WTC11 (cell line): ENCODE results near the gene RPS6KB2.

Experiments used
- ATF1 ChIP-seq: sonication (generic); formaldehyde crosslinking; IDR thresholded peaks from 2 replicates; pipeline ENCODE4 v1.8.1; 2023; ENCODE audit warnings: mild to moderate bottlenecking, moderate library complexity, missing genetic modification reagents
- NR2C2 ChIP-seq: sonication (generic); formaldehyde crosslinking; IDR thresholded peaks from 2 replicates; pipeline ENCODE4 v1.8.0; 2022; ENCODE audit warnings: mild to moderate bottlenecking, missing genetic modification reagents
- ZNF121 ChIP-seq: sonication (generic); formaldehyde crosslinking; IDR thresholded peaks from 2 replicates; pipeline ENCODE4 v1.8.0; 2023; ENCODE audit warnings: missing genetic modification reagents
- ZNF263 ChIP-seq: sonication (generic); formaldehyde crosslinking; IDR thresholded peaks from 2 replicates; pipeline ENCODE4 v1.8.1; 2022; ENCODE audit warnings: low read depth, mild to moderate bottlenecking, moderate library complexity, missing genetic modification reagents
- TF ChIP-seq, protein P1 (sequence below): fragments of 200-600 bp; IDR thresholded peaks from 2 replicates; pipeline ENCODE4 v1.8.0; 2022; ENCODE audit warnings: antibody characterized with exemption
- TF ChIP-seq, protein P2 (sequence below): sonication (generic); formaldehyde crosslinking; IDR thresholded peaks from 2 replicates; pipeline ENCODE4 v1.8.0; 2022; ENCODE audit warnings: mild to moderate bottlenecking, missing genetic modification reagents
- TF ChIP-seq, protein P3 (sequence below): sonication (generic); formaldehyde crosslinking; IDR thresholded peaks from 2 replicates; pipeline ENCODE4 v1.8.1; 2023; ENCODE audit warnings: mild to moderate bottlenecking, missing genetic modification reagents, moderate library complexity
- TF ChIP-seq, protein P4 (sequence below): sonication (generic); formaldehyde crosslinking; conservative IDR thresholded peaks from 2 replicates; pipeline ENCODE4 v1.8.1; 2023; ENCODE audit warnings: mild to moderate bottlenecking, low read depth, missing genetic modification reagents, moderate library complexity

DNA sequence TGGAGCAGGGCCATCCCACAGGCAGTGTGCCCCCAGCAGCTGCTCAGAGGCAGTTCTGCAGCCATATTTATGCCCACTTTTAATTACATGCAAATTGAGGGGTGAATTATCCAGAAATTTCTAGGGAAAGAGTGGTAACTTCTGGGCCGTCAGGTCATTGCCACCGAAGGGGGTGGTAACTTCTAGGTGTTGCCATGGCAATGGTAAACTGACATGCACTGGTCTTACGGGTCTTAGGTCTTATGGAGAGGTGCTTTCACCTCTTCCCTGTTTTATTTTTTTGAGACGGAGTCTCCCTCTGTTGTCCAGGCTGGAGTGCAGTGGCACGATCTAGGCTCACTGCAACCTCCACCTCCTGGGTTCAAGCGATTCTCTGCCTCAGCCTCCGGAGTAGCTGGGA lies 44.6 kb downstream of the RPS6KB2 start:
- TF ChIP-seq, protein P1, sequence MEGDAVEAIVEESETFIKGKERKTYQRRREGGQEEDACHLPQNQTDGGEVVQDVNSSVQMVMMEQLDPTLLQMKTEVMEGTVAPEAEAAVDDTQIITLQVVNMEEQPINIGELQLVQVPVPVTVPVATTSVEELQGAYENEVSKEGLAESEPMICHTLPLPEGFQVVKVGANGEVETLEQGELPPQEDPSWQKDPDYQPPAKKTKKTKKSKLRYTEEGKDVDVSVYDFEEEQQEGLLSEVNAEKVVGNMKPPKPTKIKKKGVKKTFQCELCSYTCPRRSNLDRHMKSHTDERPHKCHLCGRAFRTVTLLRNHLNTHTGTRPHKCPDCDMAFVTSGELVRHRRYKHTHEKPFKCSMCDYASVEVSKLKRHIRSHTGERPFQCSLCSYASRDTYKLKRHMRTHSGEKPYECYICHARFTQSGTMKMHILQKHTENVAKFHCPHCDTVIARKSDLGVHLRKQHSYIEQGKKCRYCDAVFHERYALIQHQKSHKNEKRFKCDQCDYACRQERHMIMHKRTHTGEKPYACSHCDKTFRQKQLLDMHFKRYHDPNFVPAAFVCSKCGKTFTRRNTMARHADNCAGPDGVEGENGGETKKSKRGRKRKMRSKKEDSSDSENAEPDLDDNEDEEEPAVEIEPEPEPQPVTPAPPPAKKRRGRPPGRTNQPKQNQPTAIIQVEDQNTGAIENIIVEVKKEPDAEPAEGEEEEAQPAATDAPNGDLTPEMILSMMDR: no peak
- TF ChIP-seq NR2C2 (CRISPR knock-in tag) (no peak), ZNF263 (CRISPR knock-in tag) (no peak), ATF1 (CRISPR knock-in tag) (no peak), ZNF121 (CRISPR knock-in tag) (no peak)
- TF ChIP-seq, protein P2, sequence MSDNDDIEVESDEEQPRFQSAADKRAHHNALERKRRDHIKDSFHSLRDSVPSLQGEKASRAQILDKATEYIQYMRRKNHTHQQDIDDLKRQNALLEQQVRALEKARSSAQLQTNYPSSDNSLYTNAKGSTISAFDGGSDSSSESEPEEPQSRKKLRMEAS: no peak
- TF ChIP-seq, protein P3, sequence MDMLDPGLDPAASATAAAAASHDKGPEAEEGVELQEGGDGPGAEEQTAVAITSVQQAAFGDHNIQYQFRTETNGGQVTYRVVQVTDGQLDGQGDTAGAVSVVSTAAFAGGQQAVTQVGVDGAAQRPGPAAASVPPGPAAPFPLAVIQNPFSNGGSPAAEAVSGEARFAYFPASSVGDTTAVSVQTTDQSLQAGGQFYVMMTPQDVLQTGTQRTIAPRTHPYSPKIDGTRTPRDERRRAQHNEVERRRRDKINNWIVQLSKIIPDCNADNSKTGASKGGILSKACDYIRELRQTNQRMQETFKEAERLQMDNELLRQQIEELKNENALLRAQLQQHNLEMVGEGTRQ: no peak
- TF ChIP-seq, protein P4, sequence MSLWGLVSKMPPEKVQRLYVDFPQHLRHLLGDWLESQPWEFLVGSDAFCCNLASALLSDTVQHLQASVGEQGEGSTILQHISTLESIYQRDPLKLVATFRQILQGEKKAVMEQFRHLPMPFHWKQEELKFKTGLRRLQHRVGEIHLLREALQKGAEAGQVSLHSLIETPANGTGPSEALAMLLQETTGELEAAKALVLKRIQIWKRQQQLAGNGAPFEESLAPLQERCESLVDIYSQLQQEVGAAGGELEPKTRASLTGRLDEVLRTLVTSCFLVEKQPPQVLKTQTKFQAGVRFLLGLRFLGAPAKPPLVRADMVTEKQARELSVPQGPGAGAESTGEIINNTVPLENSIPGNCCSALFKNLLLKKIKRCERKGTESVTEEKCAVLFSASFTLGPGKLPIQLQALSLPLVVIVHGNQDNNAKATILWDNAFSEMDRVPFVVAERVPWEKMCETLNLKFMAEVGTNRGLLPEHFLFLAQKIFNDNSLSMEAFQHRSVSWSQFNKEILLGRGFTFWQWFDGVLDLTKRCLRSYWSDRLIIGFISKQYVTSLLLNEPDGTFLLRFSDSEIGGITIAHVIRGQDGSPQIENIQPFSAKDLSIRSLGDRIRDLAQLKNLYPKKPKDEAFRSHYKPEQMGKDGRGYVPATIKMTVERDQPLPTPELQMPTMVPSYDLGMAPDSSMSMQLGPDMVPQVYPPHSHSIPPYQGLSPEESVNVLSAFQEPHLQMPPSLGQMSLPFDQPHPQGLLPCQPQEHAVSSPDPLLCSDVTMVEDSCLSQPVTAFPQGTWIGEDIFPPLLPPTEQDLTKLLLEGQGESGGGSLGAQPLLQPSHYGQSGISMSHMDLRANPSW (CRISPR knock-in tag): no peak
